ENCODE measurements around the gene CDC34.

CDC34 gene, protein sequence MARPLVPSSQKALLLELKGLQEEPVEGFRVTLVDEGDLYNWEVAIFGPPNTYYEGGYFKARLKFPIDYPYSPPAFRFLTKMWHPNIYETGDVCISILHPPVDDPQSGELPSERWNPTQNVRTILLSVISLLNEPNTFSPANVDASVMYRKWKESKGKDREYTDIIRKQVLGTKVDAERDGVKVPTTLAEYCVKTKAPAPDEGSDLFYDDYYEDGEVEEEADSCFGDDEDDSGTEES

DNA sequence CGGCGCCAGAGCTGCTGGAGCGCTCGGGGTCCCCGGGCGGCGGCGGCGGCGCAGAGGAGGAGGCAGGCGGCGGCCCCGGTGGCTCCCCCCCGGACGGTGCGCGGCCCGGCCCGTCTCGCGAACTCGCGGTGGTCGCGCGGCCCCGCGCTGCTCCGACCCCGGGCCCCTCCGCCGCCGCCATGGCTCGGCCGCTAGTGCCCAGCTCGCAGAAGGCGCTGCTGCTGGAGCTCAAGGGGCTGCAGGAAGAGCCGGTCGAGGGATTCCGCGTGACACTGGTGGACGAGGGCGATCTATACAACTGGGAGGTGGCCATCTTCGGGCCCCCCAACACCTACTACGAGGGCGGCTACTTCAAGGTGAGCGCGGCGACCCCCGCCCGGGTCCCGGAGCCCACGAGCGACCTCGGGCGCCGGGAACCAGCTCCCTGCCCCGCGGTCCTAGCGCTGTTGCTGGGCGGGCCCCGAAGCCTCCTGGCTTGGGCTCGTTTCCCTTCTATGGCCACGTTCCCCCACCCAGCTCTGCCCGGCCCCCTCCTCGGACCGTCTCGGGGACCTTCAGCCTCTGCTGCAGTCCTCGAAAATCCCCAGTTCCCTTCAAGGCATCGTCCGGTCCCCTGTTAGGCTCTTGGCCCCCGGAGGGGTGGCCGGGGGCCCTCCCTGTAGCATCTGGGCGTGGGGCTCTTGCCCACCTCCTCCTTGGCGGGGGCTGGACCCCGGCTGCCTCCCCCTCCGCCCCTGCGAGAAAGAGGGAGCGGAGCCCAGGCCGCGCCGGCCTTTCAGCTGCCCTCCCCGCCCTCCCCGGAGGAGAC, at the start of gene CDC34:
Gene CDC34, plus strand, starts transcription at position 8 of the 808 bp plus-strand sequence. Its CDS starts 172 bp downstream, at position 180.
- no peak for DNase-seq (ENCODE audit: low read depth, low spot score)

DNA sequence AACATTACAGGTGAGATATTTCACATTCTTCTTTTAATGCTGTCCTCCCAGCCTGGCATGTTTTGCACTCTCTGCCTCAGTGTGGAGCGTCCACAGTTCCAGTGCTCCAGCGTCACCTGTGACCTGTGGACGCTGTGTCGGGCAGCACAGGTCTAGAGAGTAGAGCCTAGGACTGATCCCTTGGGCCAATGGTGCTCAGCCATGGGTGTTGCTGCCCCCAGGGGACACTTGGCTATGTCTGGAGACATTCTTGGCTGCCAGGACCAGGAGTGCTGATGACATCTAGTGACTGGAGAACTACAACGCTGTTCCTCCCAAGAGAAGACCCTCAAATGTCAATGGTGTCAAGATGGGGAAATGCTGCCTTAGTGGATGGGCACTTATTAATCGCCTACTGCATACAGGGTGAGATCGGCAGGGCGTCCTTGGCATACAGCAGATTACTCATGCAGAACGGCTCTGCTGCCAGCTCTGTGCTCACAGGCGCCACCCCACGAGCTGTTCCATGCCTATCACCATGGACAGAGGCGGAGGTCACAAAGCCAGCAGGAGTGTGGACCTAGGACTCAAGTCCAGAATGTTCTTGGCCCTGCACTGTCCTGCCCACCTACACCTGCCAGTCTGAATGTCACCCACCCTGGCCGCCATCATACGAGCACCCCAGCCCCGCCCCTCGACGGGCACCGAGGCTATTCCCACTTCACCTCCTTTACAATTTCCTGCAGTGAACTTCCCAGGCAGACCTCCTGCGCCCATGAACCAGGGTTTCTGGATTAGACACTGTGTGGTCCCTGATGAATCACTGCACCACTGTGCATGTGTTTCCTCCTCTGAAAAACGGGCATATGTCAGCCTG, 49.1 kb upstream of the CDC34 start:
- DNase-seq (ENCODE audit: low read depth, low spot score) = no peak

DNA sequence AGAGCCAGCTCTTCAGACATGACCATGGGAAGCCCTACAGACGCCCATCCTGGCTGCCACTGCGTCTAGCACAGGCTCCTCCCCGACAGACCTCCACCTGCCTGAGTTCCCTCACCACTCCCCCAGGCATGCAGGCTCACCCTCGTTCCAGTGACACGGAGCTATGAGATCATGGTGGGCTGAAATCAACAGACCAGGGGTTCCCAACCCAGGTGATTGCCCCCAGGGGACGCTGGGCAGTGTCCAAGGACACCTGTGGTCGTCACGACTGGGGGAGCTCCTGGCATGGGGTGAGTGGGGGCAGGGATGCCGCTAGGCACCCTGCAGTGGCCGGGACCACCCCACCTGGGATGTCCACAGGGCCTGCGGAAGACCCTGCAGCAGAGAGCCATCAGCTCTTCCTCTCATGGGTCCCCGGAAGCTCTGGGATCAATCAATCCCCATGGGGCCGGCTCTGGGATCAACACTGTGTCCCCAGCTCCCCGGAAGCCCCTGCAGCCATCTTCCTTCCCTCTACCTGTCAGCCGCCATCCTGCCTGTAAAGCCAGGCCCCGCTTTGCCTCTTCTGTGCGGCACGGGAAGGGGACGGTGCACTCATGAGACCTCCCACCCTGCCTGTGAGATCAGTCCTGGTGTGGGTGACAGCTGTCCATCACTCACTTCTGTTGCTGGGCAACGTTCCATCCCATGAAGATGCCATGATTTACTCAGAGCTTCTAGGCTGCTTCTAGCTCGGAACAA, 48.1 kb upstream of the CDC34 start:
- no peak for DNase-seq (ENCODE audit: low read depth, low spot score)

DNA sequence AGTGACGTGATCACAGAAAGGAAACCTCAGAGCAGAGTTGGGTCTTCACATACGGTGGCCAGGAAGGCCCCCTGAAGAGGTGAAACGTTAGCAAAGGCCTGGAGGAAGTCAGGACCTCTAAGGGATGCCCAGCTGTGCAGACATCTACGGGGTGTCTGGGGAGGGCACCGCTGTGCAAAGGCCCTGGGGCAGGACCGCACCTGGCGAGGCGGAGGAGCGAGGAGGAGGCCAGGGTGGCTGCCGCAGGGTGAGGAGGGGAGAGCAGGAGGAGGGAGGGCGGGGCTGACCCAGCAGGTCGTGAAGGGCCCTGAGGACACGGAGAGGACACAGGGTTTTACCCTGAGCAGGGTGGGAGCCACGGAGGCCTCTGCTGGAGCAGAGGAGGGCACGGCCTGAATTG, 47.1 kb upstream of the CDC34 start:
- DNase-seq (ENCODE audit: low read depth, low spot score) = no peak

DNA sequence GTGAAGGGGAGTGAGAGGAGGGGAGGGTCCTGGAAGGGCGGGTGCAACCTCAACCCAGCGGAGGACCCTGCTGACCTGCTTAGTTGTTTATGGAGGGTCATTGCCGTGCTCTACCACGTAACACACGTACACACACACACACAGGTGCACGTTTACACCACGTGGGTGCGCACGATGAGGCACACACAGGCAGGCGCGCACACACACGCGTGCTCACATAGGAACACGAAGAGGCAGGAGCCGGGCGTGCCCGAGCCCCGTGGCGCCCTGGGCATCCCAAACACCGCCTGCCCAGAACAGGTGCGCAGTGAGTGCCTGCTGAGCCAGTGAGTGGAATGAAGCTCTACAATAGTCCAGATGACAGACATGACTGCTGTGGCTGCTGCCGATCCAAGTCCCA, 46.5 kb upstream of the CDC34 start:
- DNase-seq (ENCODE audit: low read depth, low spot score) = no peak

DNA sequence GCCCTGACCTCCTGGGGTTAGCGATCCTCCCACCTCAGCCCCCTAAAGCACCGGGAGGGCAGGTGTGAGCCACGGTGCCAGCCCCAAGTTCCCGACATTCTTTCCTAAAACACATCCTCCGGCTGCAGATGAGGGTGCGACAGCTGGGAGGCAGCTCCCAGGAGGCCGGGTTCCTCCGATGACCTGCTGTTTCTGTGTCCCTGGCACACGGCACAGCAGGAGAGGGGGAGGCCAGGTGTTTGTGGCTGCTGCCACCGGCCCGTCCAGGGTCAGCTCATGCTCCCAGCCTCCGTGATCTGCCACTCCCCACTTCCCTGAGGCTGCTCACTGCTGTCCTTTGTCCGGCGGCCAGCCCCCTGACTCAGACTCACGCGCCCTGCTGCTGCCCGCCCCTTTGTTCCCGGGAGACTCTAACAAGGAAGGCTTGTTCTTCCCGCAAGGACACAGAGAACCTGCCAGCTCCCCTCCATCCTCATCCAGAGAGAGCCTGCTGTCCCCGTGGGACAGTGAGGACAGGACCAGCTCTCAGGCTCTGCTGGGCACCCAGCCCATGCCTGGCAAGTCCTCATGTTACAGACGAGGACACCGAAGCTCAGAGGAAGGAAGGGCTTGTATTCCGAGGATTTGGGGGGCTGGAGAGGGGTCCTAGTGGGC, 45.9 kb upstream of the CDC34 start:
- no peak for DNase-seq (ENCODE audit: low read depth, low spot score)

DNA sequence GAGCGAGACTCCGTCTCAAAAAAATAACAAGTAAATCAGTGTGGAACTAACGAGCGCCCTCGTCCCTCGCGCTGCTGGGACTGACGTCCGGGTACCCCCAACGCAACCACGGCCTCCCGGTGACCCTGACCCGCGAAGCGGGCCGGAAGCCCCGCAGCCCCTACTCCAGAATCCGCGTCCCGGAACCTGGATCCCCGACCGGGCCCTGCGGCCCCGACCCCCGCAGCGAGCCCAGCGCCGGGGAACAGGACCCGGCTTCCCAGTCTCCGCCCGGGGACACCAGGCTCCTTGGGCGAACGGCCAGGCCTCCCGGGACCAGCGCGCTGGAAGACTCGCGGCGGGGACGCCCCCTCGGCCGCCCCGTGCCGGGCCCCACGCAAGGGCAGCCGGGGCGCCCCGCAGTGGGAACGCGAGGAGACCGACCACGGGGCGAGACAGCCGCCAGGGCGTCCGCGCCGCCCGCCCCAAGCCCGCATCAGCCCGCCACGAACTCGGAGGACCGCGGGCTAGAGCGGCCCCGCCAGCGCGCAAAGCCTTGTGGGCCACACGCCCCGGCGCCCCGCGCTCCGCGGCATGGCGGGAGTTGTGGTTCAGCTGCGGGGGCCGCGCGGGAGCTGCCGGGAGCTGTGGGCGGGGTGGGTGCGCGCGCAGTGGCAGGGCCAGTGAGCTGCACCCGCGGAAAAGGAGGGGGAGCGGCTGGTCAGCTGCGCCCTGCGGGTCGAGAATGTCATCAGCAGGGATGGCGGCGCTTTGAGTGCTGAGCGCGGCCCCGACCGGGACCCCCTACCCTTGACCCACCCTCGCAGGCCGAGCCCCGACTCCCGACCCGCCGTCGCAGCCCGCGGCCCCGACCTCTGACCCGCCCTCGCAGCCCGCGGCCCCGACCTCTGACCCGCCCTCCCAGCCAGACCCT, 42.8 kb upstream of the CDC34 start:
- peak; percentile 83 for DNase-seq (ENCODE audit: low read depth, low spot score)

DNA sequence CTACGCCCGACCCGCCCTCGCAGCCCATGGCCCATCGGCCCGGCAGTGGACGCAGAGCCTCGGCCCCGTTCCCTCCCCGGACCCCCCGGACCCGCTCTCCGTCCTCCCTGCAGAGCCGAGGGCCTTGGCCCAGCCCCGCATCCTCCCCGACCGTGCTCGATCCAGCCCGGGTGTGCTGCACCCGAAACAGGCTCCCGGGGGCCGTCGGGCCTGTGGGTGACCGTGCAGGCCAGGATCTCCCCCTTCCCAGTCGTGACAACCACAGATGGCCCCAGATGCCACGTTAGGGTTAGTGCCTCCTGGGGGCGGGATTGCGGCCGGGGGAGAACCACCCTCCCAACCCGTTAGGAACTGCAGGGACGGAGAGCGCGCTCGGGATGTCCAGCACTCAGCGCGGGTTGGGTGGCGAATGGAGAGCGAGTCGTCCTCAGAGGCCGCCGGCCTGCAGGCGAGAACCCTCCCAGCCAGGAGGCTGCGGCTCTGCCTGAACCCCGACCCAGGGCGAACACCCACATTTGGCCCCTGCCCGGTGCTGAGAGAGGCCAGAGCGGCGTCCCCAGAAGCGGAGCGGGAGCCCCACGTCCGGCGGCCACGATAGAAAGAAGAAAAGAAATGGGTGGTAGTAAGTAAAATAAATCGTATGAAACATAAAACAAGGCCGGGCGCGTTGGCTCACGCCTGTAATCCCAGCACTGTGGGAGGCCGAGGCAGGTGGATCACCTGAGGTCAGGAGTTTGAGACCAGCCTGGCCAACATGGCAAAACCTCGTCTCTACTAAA, 42.0 kb upstream of the CDC34 start:
- no peak for DNase-seq (ENCODE audit: low read depth, low spot score)

DNA sequence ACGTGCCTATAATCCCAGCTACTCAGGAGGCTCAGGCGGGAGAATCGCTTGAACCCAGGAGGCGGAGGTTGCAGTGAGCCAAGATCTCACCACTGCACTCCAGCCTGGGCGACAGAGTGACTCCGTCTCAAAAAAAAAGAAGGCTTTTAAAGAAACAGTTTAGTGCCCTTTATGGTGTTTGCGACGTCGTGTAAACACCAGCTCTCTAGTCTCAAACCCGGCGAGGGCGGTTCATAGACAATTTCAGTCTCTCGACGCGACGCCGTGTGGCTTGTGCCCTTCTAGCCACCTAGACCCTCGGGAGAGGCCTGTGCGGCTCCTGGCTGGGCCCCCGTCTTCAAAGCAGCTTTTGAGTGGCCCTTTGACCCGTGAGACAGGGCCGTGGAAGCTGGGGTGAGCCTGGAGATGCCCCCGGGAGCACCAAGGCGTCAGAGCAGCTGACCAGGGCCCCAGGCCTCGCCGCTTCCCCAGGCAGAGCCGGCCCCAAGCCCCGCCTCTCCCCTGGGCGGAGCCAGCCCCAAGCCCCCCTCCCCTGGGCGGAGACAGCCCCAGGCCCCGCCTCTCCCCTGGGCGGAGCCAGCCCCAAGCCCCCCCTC, 40.3 kb upstream of the CDC34 start:
- no peak for DNase-seq (ENCODE audit: low read depth, low spot score)

DNA sequence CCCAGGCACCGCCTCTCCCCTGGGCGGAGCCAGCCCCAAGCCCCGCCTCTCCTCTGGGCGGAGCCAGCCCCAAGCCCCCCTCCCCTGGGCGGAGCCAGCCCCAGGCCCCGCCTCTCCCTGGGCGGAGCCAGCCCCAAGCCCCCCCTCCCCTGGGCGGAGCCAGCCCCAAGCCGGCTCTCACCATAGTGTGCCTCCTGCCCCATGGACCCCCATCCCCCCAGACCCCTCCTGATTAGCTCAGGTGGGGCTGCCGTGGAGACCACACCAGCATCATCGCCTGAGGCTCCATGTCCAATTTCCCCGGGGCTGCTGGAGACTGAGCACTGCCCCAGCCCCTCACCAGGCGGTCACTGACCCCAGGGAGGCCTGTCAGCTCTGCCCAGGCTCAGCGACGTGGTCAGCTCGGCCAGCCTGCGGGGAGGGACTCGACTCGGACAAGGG, 39.4 kb upstream of the CDC34 start:
- no peak for DNase-seq (ENCODE audit: low read depth, low spot score)

DNA sequence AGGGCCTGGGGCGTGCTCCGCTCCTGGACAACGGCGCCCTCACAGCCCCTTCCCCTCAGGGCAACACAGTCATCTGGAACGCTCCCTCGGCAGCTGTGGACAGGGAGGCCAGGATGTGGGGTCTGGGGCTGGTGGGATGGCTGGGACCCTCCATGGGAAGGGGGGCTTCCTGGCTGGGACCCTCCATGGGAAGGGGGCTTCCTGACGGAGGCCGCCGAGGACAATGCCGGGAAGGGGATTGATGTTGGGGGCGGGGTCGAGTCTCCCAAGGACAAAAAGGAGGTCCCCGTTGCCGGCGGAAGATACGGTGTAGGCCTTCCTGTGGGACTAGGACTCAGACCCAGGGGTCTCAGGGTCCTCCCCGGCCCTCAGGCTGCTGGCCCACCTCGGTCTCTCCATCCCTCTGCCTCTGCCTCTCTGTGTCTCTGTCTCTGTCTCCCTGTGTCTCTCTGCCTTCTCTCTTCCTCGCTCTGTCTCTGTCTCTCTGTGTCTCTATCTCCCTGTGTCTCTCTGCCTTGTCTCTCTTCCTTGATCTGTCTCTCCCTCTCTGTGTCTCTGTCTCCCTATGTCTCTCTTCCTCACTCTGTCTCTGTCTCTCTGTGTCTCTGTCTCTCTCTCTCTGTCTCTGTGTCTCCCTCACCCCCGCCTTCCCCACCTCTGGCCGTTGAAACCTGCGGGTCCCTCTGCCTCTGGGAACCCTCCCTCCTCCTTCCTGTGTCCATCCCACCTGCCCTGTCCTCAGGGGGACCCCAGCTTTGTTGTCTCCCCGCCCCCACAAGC, 38.0 kb upstream of the CDC34 start:
- DNase-seq (ENCODE audit: low read depth, low spot score) = no peak

DNA sequence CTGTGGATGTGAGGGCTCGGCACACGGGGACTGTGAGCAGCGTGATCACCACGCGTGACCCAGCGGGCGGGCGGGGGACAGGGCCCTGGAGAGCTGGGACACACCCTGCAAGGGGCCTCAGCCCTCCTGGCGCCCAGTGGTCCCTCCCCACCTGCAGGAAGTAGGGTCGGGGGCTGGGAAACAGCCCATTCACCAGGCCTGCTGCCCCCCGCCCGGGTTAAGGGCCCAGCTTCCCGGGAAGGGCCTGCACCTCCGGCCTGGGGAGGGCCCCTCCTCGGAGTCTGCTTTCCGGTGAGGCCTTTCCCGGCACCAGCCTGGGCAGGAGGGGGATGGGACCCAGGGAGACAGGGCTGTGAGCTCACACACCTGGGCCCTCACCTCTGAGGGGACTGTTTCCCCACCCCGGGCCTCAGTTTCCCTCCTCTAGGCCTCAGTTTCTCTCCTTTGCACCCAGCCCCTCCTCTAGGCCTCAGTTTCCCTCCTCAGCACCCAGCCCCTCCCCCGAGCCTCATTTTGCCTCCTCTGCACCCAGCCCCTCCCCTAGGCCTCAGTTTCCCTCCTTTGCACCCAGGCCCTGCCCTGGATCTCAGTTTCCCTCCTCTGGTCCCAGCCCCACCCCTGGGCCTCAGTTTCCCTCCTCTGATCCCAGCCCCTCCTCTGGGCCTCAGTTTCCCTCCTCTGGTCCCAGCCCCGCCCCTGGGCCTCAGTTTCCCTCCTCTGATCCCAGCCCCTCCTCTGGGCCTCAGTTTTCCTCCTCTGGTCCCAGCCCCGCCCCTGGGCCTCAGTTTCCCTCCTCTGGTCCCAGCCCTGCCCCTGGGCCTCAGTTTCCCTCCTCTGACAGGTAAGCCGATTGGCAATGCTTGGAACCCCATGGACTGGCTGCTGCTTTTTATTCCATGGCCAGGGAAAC, 37.1 kb upstream of the CDC34 start:
- no peak for DNase-seq (ENCODE audit: low read depth, low spot score)

DNA sequence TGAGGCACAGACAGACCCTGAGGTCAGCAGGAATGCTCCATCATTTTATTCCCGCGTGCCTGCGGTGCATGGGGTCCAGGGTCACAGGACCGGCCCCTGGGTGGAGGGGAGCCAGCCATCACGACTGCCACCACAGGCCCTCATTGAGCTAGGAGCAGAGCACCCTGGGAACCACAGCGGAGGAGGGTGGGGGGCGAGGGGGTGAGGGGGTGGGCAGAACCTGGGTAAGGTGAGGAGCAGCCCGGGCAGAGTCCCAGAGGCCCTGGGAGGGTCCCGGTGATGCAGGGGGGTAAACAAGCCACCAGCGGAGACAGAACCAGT, 36.5 kb upstream of the CDC34 start:
- DNase-seq (ENCODE audit: low read depth, low spot score) = no peak

DNA sequence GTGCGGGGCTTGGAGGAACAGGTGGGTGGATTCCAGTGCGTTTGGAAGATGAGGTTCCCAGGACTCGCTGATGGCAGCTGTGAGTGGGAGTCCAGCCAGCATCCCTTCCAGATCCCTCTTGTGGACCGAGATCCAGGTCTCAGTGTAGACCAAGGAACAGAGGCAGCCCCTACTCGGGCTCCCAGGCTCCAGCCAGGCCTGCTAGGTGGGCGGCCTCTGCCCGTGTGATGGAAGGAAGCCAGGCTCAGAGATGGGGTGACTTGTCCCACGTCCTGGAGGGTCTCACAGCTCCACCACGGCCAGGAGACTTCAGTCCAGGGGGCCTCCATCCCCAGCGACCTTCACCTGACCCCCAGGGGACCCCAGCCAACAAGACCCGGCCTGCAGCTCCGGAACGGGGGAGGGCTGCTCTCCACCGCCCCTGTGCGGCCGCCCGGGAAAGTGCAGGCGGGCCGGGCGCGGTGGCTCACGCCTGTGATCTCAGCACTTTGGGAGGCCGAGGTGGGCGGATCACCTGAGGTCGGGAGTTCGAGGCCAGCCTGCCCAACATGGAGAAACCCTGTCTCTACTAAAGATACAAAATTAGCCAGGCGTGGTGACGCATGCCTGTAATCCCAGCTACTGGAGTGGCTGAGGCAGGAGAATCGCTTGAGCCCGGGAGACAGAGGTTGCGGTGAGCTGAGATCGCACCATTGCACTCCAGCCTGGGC, 36.0 kb upstream of the CDC34 start:
- DNase-seq (ENCODE audit: low read depth, low spot score) = no peak

DNA sequence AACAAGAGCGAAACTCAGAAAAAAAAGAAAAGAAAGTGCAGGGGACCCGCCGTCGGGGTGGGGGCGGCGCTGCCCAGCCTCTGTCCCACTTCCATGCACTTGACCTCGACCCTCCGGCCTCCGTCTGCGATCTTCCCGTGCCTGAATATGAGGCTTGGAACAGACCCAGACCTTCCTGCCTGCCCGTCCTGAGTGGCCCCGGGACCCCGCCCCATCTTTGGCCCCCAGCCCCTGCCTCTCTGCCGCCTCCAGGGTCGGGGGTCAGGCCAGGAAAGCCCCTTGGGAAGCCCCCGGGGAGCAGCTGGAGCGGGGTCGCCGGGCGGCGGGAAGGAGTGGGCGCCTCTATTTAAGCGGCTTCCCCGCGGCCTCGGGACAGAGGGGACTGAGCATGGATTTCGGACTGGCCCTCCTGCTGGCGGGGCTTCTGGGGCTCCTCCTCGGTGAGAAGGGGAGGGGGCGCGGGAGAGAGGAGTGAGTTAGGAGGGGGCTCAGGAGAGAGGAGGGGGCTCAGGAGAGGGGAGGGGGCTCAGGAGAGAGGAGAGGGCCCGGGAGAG, 35.4 kb upstream of the CDC34 start, which contains the start of gene MADCAM1:
Gene MADCAM1, plus strand, starts transcription at position 375 of the 554 bp plus-strand sequence. Its CDS starts 14 bp downstream, at position 389.
- DNase-seq (ENCODE audit: low read depth, low spot score) = no peak

DNA sequence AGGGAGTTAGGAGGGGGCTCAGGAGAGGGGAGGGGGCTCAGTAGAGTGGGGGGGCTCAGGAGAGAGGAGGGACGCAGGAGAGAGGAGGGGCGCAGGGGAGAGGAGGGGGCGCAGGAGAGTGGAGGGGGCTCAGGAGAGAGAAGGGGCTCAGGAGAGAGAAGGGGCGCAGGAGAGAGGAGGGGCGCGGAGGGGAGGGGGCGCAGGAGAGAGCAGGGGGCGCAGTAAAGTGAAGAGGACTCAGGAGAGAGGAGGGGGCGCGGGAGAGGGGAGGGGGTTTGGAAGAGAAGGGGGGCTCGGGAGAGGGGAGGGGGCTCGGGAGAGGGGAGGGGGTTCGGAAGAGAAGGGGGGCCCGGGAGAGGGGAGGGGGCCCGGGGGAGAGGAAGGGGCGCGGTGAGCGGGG, 34.6 kb upstream of the CDC34 start:
- no peak for DNase-seq (ENCODE audit: low read depth, low spot score)
